HG03135 (cell line): Measurements from ENCODE around the gene HSP90AA1.

ENCODE experiments used
- ATAC-seq: cut with Tn5 transposase; IDR thresholded peaks from one replicate; pipeline ENCODE4 v1.9.1; 2021; ENCODE audit warnings: mild to moderate bottlenecking, moderate library complexity; ENCODE audit not compliant: unreplicated experiment

The HSP90AA1 gene

GRCh38 chr14:102044566-102044965 is 42.3 kb downstream of the HSP90AA1 start:
- no peak for ATAC-seq

GRCh38 chr14:102043251-102044025 is 43.4 kb downstream of the HSP90AA1 start:
- ATAC-seq: no peak

GRCh38 chr14:102042699-102043098 is 44.1 kb downstream of the HSP90AA1 start:
- ATAC-seq: no peak

- ATAC-seq: no peak
These were observed 46.7 kb downstream of the HSP90AA1 start for GRCh38 chr14:102040153-102040552.

- ATAC-seq: no peak
These were observed 47.7 kb downstream of the HSP90AA1 start for GRCh38 chr14:102039157-102039556.

GRCh38 chr14:102037686-102038085 is 49.2 kb downstream of the HSP90AA1 start:
- ATAC-seq: no peak

- no peak for ATAC-seq
These were observed 50.9 kb downstream of the HSP90AA1 start for GRCh38 chr14:102035914-102036313.

GRCh38 chr14:102034301-102034700 is 52.5 kb downstream of the HSP90AA1 start:
- ATAC-seq: no peak

GRCh38 chr14:102033241-102033640 is 53.6 kb downstream of the HSP90AA1 start:
- no peak for ATAC-seq
